ENCODE measurements around the gene FGF2. TPM values are rescaled to one million over a fixed set of nuclear protein-coding genes. Genes with fewer than 3 reads are reported as not detected.

The FGF2 gene
- total RNA-seq, 1 donor from 2014 or later = 26.1 TPM

DNA sequence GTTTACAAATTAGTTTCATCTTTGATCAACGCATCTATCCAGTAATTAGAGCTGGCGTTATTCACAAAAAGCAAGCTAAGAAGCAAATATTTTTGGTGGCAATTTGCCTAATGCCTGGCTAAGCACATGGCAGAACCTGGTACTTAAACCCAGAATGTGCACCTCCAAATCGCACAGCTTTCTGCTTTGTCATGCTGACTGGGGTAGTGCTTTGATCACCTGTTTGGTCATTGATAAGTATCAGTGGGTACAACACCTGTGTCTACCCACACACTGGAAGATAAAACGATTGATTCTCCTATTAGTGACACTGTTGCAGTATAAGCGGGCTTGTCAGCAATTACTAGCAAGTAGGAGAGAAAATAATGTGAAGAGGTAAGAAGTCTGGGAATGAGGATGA is 93.8 kb downstream of the FGF2 start:
- TF ChIP-seq, protein P1, sequence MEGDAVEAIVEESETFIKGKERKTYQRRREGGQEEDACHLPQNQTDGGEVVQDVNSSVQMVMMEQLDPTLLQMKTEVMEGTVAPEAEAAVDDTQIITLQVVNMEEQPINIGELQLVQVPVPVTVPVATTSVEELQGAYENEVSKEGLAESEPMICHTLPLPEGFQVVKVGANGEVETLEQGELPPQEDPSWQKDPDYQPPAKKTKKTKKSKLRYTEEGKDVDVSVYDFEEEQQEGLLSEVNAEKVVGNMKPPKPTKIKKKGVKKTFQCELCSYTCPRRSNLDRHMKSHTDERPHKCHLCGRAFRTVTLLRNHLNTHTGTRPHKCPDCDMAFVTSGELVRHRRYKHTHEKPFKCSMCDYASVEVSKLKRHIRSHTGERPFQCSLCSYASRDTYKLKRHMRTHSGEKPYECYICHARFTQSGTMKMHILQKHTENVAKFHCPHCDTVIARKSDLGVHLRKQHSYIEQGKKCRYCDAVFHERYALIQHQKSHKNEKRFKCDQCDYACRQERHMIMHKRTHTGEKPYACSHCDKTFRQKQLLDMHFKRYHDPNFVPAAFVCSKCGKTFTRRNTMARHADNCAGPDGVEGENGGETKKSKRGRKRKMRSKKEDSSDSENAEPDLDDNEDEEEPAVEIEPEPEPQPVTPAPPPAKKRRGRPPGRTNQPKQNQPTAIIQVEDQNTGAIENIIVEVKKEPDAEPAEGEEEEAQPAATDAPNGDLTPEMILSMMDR (IDR thresholded peaks at IDR 0.05; ENCODE audit: unreplicated experiment) = no peak
- no peak for DNase-seq (ENCODE audit: low spot score)
- Mint-ChIP-seq H3K4me1 (ENCODE audit: unreplicated experiment) (peaks cover 7% of the 10 kb centered on the region), H3K9me3 (ENCODE audit: unreplicated experiment) (no peaks in the 10 kb centered on the region), H3K36me3 (ENCODE audit: low read depth, unreplicated experiment) (no peaks in the 10 kb centered on the region), H3K27me3 (ENCODE audit: unreplicated experiment) (no peaks in the 10 kb centered on the region), H3K4me3 (ENCODE audit: unreplicated experiment) (peak overlapping the region; percentile 27), H3K27ac (ENCODE audit: unreplicated experiment) (no peak overlapping the region)

DNA sequence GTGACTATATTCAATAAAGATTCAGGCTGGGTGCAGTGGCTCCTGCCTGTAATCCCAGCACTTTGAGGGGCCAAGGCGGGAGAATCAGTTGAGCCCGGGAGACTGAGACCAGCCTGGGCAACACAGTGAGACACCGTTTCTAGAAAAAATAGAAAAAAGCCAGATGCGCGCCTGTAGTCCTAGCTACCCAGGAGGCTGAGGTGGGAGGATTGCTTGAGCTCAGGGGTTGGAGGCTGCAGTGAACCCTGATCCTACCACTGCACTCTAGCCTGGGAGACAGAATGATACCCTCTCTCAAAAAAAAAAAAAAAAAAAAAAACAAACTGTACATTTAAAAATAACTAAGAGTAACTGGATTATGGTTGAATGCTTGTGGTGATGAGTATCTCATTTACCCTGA is 94.7 kb downstream of the FGF2 start:
- Mint-ChIP-seq H3K27me3 (ENCODE audit: unreplicated experiment) (no peaks in the 10 kb centered on the region), H3K36me3 (ENCODE audit: low read depth, unreplicated experiment) (no peaks in the 10 kb centered on the region), H3K4me3 (ENCODE audit: unreplicated experiment) (peak overlapping the region; percentile 98), H3K9me3 (ENCODE audit: unreplicated experiment) (no peaks in the 10 kb centered on the region), H3K4me1 (ENCODE audit: unreplicated experiment) (peaks cover 7% of the 10 kb centered on the region), H3K27ac (ENCODE audit: unreplicated experiment) (no peak overlapping the region)
- TF ChIP-seq, protein P1 (IDR thresholded peaks at IDR 0.05; ENCODE audit: unreplicated experiment) = no peak
- no peak for DNase-seq (ENCODE audit: low spot score)

DNA sequence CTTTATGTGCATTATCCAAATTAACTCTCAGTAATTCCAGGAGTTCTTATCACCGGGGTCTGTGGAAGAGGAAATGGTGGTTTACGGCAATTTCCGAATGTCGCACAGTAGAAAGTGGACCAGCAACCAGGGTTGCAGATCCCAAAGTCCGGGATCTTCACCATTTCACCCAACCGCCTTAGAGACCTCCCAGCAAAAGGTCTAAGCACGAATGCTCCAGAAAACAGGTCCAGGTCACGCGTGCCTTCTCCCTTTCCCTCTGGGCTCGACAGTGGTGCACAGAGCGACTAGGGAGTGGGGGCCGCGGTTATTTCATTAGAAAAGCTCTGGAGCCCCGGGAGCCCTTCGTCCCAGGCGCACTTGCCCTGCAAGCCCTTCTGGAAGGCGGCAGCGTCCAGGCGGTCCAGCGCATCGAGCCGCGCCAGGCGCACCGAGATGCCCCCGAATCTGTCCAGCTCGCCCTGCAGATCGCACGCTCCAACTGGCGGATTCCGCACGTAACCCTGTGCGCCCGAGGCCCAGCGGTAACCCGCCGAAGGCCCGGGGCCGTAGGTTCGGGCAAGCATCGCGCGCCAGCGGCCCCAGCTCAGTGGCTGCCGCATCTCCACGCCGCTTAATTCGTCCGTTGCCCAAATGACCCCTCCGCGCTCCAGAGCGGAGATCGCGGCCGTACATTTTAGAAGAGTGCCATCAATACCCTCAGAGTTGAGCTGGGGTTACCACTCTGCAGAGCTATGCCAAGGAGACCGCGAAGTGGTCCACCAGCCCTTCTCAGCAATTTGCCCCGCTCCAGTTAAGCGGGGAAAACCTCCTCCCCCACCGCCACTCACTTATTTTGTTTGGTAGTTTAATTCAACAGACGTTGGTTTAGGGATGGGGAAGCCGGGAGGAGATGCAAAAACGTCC is 95.6 kb downstream of the FGF2 start, which contains the start of gene NUDT6:
Gene NUDT6 (minus strand): TSS at position 627 of the 906 bp plus-strand sequence. CDS start 25 bp downstream, at position 602.
- Mint-ChIP-seq H3K36me3 (ENCODE audit: low read depth, unreplicated experiment) (no peaks in the 10 kb centered on the region), H3K27me3 (ENCODE audit: unreplicated experiment) (no peaks in the 10 kb centered on the region), H3K4me3 (ENCODE audit: unreplicated experiment) (peak within 1 kb of the TSS; percentile 98), H3K4me1 (ENCODE audit: unreplicated experiment) (peaks cover 7% of the 10 kb centered on the region), H3K9me3 (ENCODE audit: unreplicated experiment) (no peaks in the 10 kb centered on the region), H3K27ac (ENCODE audit: unreplicated experiment) (peak within 1 kb of the TSS; percentile 71)
- TF ChIP-seq, protein P1 (IDR thresholded peaks at IDR 0.05; ENCODE audit: unreplicated experiment) = no peak
- peak; percentile 55 for DNase-seq (ENCODE audit: low spot score)

DNA sequence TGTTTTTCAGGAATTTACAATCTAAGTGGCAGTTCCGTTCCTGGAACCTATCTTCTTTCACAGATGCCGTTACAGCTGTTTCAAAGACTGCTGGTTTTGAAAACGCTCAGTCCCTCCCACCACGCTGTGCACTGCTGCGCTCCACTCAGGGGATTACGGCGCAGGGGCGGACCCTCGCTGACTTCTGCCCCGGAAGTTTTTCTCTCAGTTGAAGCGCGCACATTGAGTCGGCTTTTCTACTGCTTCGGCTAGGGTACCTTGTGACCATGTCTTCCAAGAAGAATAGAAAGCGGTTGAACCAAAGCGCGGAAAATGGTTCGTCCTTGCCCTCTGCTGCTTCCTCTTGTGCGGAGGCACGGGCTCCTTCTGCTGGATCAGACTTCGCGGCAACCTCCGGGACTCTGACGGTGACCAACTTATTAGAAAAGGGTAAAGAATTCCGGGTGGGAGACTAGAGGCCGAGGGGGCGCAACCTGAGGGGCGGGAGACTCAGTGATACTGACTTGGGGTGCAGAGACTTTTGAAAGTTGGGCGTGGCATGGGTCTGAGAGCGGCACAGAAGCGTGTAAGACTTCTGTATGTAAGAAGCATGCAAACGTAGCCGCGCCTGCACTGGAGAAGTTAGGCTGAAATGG is 96.4 kb downstream of the FGF2 start:
- no peaks in the 10 kb centered on the region for H3K9me3 Mint-ChIP-seq (ENCODE audit: unreplicated experiment)
- H3K27me3 Mint-ChIP-seq (ENCODE audit: unreplicated experiment) = no peaks in the 10 kb centered on the region
- H3K36me3 Mint-ChIP-seq (ENCODE audit: low read depth, unreplicated experiment) = no peaks in the 10 kb centered on the region
- H3K4me1 Mint-ChIP-seq (ENCODE audit: unreplicated experiment) = peaks cover 7% of the 10 kb centered on the region
- DNase-seq (ENCODE audit: low spot score) = peak; percentile 77
- TF ChIP-seq, protein P1 (IDR thresholded peaks at IDR 0.05; ENCODE audit: unreplicated experiment) = no peak
- peak overlapping the region; percentile 52 for H3K27ac Mint-ChIP-seq (ENCODE audit: unreplicated experiment)
- H3K4me3 Mint-ChIP-seq (ENCODE audit: unreplicated experiment) = peak overlapping the region; percentile 98

Data from endothelial cell (in vitro differentiated cells).